K562 (cell line): Measurements from ENCODE around the gene FAM24A. TPM values are rescaled to one million over a fixed set of nuclear protein-coding genes. Genes with fewer than 3 reads are reported as not detected.
A peak's percentile ranks its signal among the peaks of the same experiment; 100 is the strongest.

Experiments used
- BCLAF1 ChIP-seq, 2 experiments: fragments of 450-650 bp in 1 of 2; IDR thresholded peaks; 2 replicates each; pipeline ENCODE4 v1.6.1; 2011 to 2017; ENCODE audit warnings: low read depth in 2 of 2, antibody characterized with exemption in 1 of 2, borderline replicate concordance in 1 of 2, low read length in 1 of 2, mild to moderate bottlenecking in 1 of 2, mixed read lengths in 1 of 2; ENCODE audit not compliant: control insufficient read depth in 1 of 2
- CUX1 ChIP-seq: fragments of 200-800 bp; sonication (Bioruptor generic); IDR thresholded peaks from 2 replicates; pipeline ENCODE4 v1.6.1; 2016; ENCODE audit warnings: missing genetic modification characterization, missing compliant biosample characterization
- ILF3 ChIP-seq: fragments of 450-650 bp; IDR thresholded peaks from 2 replicates; pipeline ENCODE4 v1.6.1; 2018; ENCODE audit warnings: antibody characterized with exemption, mild to moderate bottlenecking, moderate library complexity, borderline replicate concordance
- JUN ChIP-seq, 2 experiments: sonication (generic) in 1 of 2; formaldehyde crosslinking in 1 of 2; IDR thresholded peaks; 2 replicates each; pipeline versions ENCODE4 v1.6.1 to v1.8.0; 2012 to 2022; ENCODE audit warnings: borderline replicate concordance in 2 of 2, mild to moderate bottlenecking in 2 of 2, improper control_type of control experiment in 1 of 2, low read depth in 1 of 2, low read length in 1 of 2, missing genetic modification reagents in 1 of 2
- MCM3 ChIP-seq: fragments of 450-650 bp; IDR thresholded peaks from 2 replicates; pipeline ENCODE4 v1.6.1; 2016
- NCOA4 ChIP-seq: fragments of 450-650 bp; IDR thresholded peaks from 2 replicates; pipeline ENCODE4 v1.6.1; 2018; ENCODE audit warnings: mild to moderate bottlenecking; ENCODE audit not compliant: partially characterized antibody
- NFATC3 ChIP-seq: fragments of 450-650 bp; IDR thresholded peaks from 2 replicates; pipeline ENCODE4 v1.6.1; 2017; ENCODE audit warnings: mild to moderate bottlenecking
- SOX6 ChIP-seq: fragments of 450-650 bp; IDR thresholded peaks from 2 replicates; pipeline ENCODE4 v1.6.1; 2014; ENCODE audit warnings: mild to moderate bottlenecking
- USF1 ChIP-seq: sonication (generic); formaldehyde crosslinking; IDR thresholded peaks from 2 replicates; pipeline ENCODE4 v1.9.0; 2022; ENCODE audit warnings: mild to moderate bottlenecking, missing genetic modification reagents
- USF2 ChIP-seq: sonication (generic); formaldehyde crosslinking; IDR thresholded peaks from 2 replicates; pipeline ENCODE4 v1.5.0; 2020; ENCODE audit warnings: missing genetic modification reagents
- ZEB2 ChIP-seq: fragments of 450-650 bp; IDR thresholded peaks from 2 replicates; pipeline ENCODE4 v1.6.1; 2016
- ZNF445 ChIP-seq: fragments of 250-450 bp; sonication (Bioruptor Pico); IDR thresholded peaks from 2 replicates; pipeline ENCODE4 v1.4.0; 2020; ENCODE audit warnings: low read depth, mild to moderate bottlenecking, moderate library complexity
- ZNF589 ChIP-seq: fragments of 200-800 bp; sonication (Bioruptor generic); IDR thresholded peaks from 2 replicates; pipeline ENCODE4 v1.6.1; 2016; ENCODE audit warnings: low read depth, missing genetic modification characterization, missing compliant biosample characterization
- ZSCAN32 ChIP-seq: fragments of 450-650 bp; formaldehyde crosslinking; IDR thresholded peaks from 2 replicates; pipeline ENCODE4 v1.4.0; 2020; ENCODE audit warnings: mild to moderate bottlenecking, moderate library complexity
- polyA plus RNA-seq, 8 experiments: library from polyadenylated mRNA; depleted of rRNA in 4 of 8; stranded (reverse) in 5 of 8; unstranded in 3 of 8; fragments of >200 nt; fragmentation: Nextera tagmentation in 2 of 8; fragmentation: Illumina TruSeq in 1 of 8; extraction: Ambion mirVana in 2 of 8; extraction: Trizol in 1 of 8; gene quantifications; 2 replicates each; pipeline versions ENCODE4 v1.2.1 to v1.2.3, GENCODE V29; 2011 to 2014; ENCODE audit warnings: inconsistent platforms in 1 of 8, missing spikeins in 1 of 8
- total RNA-seq, 7 experiments: library from RNA; depleted of rRNA in 6 of 7; stranded (reverse); fragments of >200 nt in 6 of 7; fragmentation: Illumina TruSeq in 2 of 7; extraction: Trizol in 2 of 7; gene quantifications; 2 replicates each; pipeline versions ENCODE4 v1.2.1 to v1.2.3, GENCODE V29; 2011 to 2021; ENCODE audit warnings: low replicate concordance in 1 of 7

Gene FAM24A
- total and polyA plus RNA-seq, 9 of the 15 experiments (the other 6 are each of a cell fraction or from before 2014, with no cell fraction given): not detected

GRCh38 chr10:122953902-122954730, 43.7 kb downstream of the FAM24A start, which contains the start of gene C10orf88 (continued):
- no peak for TF ChIP-seq CUX1 (CRISPR knock-in tag)
- no peak for TF ChIP-seq MCM3
- no peak for TF ChIP-seq USF1 (CRISPR knock-in tag)
- TF ChIP-seq SOX6: 0 out of 2 replicates have a peak, but pooled peaks have one; percentile 13
- 0 out of 2 replicates have a peak, but pooled peaks have one; percentile 51 for TF ChIP-seq JUN (IDR thresholded peaks at IDR 0.05; ENCODE audit: borderline replicate concordance, low read depth, low read length)
- no peak for TF ChIP-seq JUN (CRISPR knock-in tag; IDR thresholded peaks at IDR 0.05; ENCODE audit: borderline replicate concordance)
- no peak for TF ChIP-seq ILF3
- TF ChIP-seq USF2 (CRISPR knock-in tag): no peak
- no peak for TF ChIP-seq ZSCAN32 (CRISPR knock-in tag)
- TF ChIP-seq NFATC3: no peak
- TF ChIP-seq ZNF445: no peak
- peak in 1 of 2 experiments; percentile 61; a peak in 1 of 4 replicates for TF ChIP-seq BCLAF1 (IDR thresholded peaks at IDR 0.05; ENCODE audit: borderline replicate concordance in 1 of 2, control insufficient read depth in 1 of 2, low read depth in 2 of 2, low read length in 1 of 2)
- no peak for TF ChIP-seq ZNF589 (CRISPR knock-in tag)
- TF ChIP-seq ZEB2: peak; percentile 90
- TF ChIP-seq NCOA4: no peak
